HepG2 (cell line): ENCODE data around the gene NWD2. TPM values are rescaled to one million over a fixed set of nuclear protein-coding genes. Genes with fewer than 3 reads are reported as not detected.

Experiments
- ATAC-seq: fragments of 200-7000 bp; cut with Tn5 transposase; 3 replicates; pipeline ENCODE4 v1.9.1; 2020; ENCODE audit warnings: mild to moderate bottlenecking, moderate library complexity
- BruUV-seq: library from RNA; stranded (reverse); fragments of 400-500 nt; replicated peaks from 2 replicates; lab custom pipeline; 2021; lab: Mats Ljungman, UMichigan
- CTCF ChIA-PET: fragments of 300-600 bp; formaldehyde crosslinking; extraction: SDS; loops from one replicate; lab custom pipeline; 2021; ENCODE audit warnings: low total read pairs, inconsistent platforms, low intra/inter-chr PET ratio; lab: Yijun Ruan, JAX
- POLR2A ChIA-PET: fragments of 350-600 bp; sonication (Branson Sonifier 250); formaldehyde crosslinking; loops from one replicate; lab custom pipeline; 2020; ENCODE audit warnings: antibody characterized with exemption, inconsistent platforms; lab: Yijun Ruan, JAX
- DNase-seq: peaks from one replicate; pipeline ENCODE4 v3.0.0-alpha.2; 2015; ENCODE audit warnings: low spot score
- FAIRE-seq: peaks from 3 replicates; lab custom pipeline; 2011; peaks lifted over from hg19 to GRCh38; lab: Jason Lieb, UNC
- H2AFZ ChIP-seq: one replicate; pipeline ENCODE4 v1.6.1; 2011; ENCODE audit warnings: low read length, inconsistent platforms
- H3K27ac ChIP-seq: fragments of 300-600 bp; 3 replicates; pipeline ENCODE4 v1.8.0; 2011; ENCODE audit warnings: mixed run types, mild to moderate bottlenecking, mixed read lengths, low read length, inconsistent platforms; ENCODE audit not compliant: insufficient read depth; ENCODE audit errors: extremely low read length
- H3K27me3 ChIP-seq, 2 experiments: fragments of 200-600 bp in 1 of 2; 2 replicates in 1 of 2; 3 replicates in 1 of 2; pipeline versions ENCODE4 v1.6.0 to v1.8.0; 2011; ENCODE audit warnings: low read length in 2 of 2, mild to moderate bottlenecking in 2 of 2, moderate library complexity in 2 of 2, inconsistent platforms in 1 of 2; ENCODE audit not compliant: insufficient read depth in 2 of 2, control insufficient read depth in 1 of 2
- H3K36me3 ChIP-seq, 2 experiments: fragments of 200-600 bp in 1 of 2; replicated peaks in 1 of 2; 2 replicates in 1 of 2; 3 replicates in 1 of 2; pipeline versions ENCODE4 v1.5.1 to v1.8.0; 2011; ENCODE audit warnings: low read length in 2 of 2, inconsistent platforms in 1 of 2; ENCODE audit not compliant: insufficient read depth in 2 of 2, control insufficient read depth in 1 of 2
- H3K4me1 ChIP-seq: 2 replicates; pipeline ENCODE4 v1.5.1; 2012; ENCODE audit warnings: low read length, inconsistent platforms; ENCODE audit not compliant: insufficient read depth
- H3K4me2 ChIP-seq: 2 replicates; pipeline ENCODE4 v1.6.0; 2011; ENCODE audit warnings: low read depth, low read length, inconsistent platforms
- H3K4me3 ChIP-seq, 3 experiments: fragments of 200-600 bp in 1 of 3; sonication (generic), shearing (Covaris generic) in 1 of 3; replicated peaks in 1 of 3; 2 replicates each; pipeline ENCODE4 v1.5.1; 2011 to 2016; ENCODE audit warnings: low read length in 3 of 3, inconsistent platforms in 2 of 3, low read depth in 2 of 3, mild to moderate bottlenecking in 2 of 3, control low read depth in 1 of 3, mixed read lengths in 1 of 3; ENCODE audit not compliant: insufficient read depth in 1 of 3
- H3K79me2 ChIP-seq: one replicate; pipeline ENCODE4 v1.6.1; 2011; ENCODE audit warnings: low read length, inconsistent platforms; ENCODE audit not compliant: insufficient read depth
- H3K9ac ChIP-seq: 2 replicates; pipeline ENCODE4 v1.6.0; 2011; ENCODE audit warnings: mild to moderate bottlenecking, low read depth, low read length, inconsistent platforms; ENCODE audit not compliant: insufficient read depth
- H3K9me3 ChIP-seq: 2 replicates; pipeline ENCODE4 v1.5.1; 2012; ENCODE audit warnings: mild to moderate bottlenecking, low read length
- H4K20me1 ChIP-seq: 2 replicates; pipeline ENCODE4 v1.6.0; 2011; ENCODE audit warnings: inconsistent platforms, mild to moderate bottlenecking, low read length, moderate library complexity; ENCODE audit not compliant: insufficient read depth
- ADNP ChIP-seq: sonication (generic); formaldehyde crosslinking; IDR thresholded peaks from 2 replicates; pipeline ENCODE4 v1.4.0; 2020; ENCODE audit warnings: missing genetic modification reagents
- BHLHE40 ChIP-seq: IDR thresholded peaks from 2 replicates; pipeline ENCODE4 v1.6.1; 2011; ENCODE audit warnings: low read length, improper control_type of control experiment
- DMTF1 ChIP-seq: sonication (generic); formaldehyde crosslinking; IDR thresholded peaks from 2 replicates; pipeline ENCODE4 v1.4.0; 2020; ENCODE audit warnings: mild to moderate bottlenecking, missing genetic modification reagents
- GATA4 ChIP-seq: sonication (generic); IDR thresholded peaks from 2 replicates; pipeline ENCODE4 v1.6.1; 2016; ENCODE audit warnings: antibody characterized with exemption, low read depth, borderline replicate concordance
- IKZF5 ChIP-seq: IDR thresholded peaks from 2 replicates; pipeline ENCODE4 v1.6.1; 2018; ENCODE audit warnings: missing genetic modification reagents, mild to moderate bottlenecking, missing compliant biosample characterization
- LRRFIP1 ChIP-seq: sonication (generic); formaldehyde crosslinking; conservative IDR thresholded peaks from 2 replicates; pipeline ENCODE4 v1.4.0; 2020; ENCODE audit warnings: missing genetic modification reagents
- MTF1 ChIP-seq: sonication (generic); formaldehyde crosslinking; IDR thresholded peaks from 2 replicates; pipeline ENCODE4 v1.5.0; 2020; ENCODE audit warnings: missing genetic modification reagents
- TEF ChIP-seq: sonication (generic); formaldehyde crosslinking; IDR thresholded peaks from 2 replicates; pipeline ENCODE4 v1.5.0; 2020; ENCODE audit warnings: missing genetic modification reagents
- TERF1 ChIP-seq: sonication (generic); formaldehyde crosslinking; IDR thresholded peaks from 2 replicates; pipeline ENCODE4 v1.8.0; 2022; ENCODE audit warnings: mild to moderate bottlenecking, missing genetic modification reagents, moderate library complexity
- ZBTB33 ChIP-seq: sonication (generic); formaldehyde crosslinking; IDR thresholded peaks from 2 replicates; pipeline ENCODE4 v1.4.0; 2020; ENCODE audit warnings: missing genetic modification reagents
- ZFP36 ChIP-seq: fragments of 150-350 bp; IDR thresholded peaks from 2 replicates; pipeline ENCODE4 v1.6.1; 2018; ENCODE audit warnings: borderline replicate concordance, low read length, low read depth; ENCODE audit not compliant: partially characterized antibody
- ZNF235 ChIP-seq: sonication (generic); formaldehyde crosslinking; IDR thresholded peaks from 2 replicates; pipeline ENCODE4 v1.8.1; 2023; ENCODE audit warnings: mild to moderate bottlenecking, missing genetic modification reagents, borderline replicate concordance
- ZNF75D ChIP-seq: sonication (generic); formaldehyde crosslinking; IDR thresholded peaks from 2 replicates; pipeline ENCODE4 v1.8.1; 2023; ENCODE audit warnings: missing genetic modification reagents, mild to moderate bottlenecking, borderline replicate concordance
- WGBS: methylation state at CpG from one replicate; pipeline ENCODE4 v1.1.6; 2017; ENCODE audit warnings: low lambda C conversion rate; 5-methylcytosine and 5-hydroxymethylcytosine counted together
- in situ Hi-C: cut with HindIII; loops from 2 replicates; pipeline ENCODE4 v1.10.0; 2017; ENCODE audit warnings: low pct_unique_long_range_greater_than_20kb; ENCODE audit not compliant: extremely low pct_ligation_motif_present
- intact Hi-C: fragments of 100-400 bp; cut with micrococcal nuclease; formaldehyde crosslinking; loops from one replicate; pipeline ENCODE4 v1.10.0; 2022; ENCODE audit not compliant: unreplicated experiment
- polyA plus RNA-seq, 8 experiments: library from polyadenylated mRNA; depleted of rRNA in 3 of 8; stranded (reverse) in 7 of 8; unstranded in 1 of 8; fragments of >200 nt; fragmentation: Illumina TruSeq in 4 of 8; extraction: Trizol in 4 of 8; gene quantifications; 2 replicates each; pipeline versions ENCODE4 v1.2.1 to v1.2.3, GENCODE V29; 2011 to 2016; ENCODE audit warnings: low read depth in 4 of 8, missing spikeins in 1 of 8, mixed read lengths in 1 of 8; ENCODE audit not compliant: insufficient read depth in 1 of 8
- total RNA-seq, 5 experiments: library from RNA; depleted of rRNA; stranded (reverse); fragments of >200 nt; fragmentation: Illumina TruSeq; extraction: Trizol; gene quantifications; 2 replicates each; pipeline ENCODE4 v1.2.3, GENCODE V29; 2016; ENCODE audit warnings: low read depth in 1 of 5

Gene NWD2
- total and polyA plus RNA-seq, 2 of the 13 experiments (the other 11 are each of a cell fraction or from before 2014, with no cell fraction given), result not detected

GRCh38 chr4:37304612-37305011 is 60.1 kb downstream of the NWD2 start (continued):
- no peak for TF ChIP-seq GATA4

GRCh38 chr4:37305984-37306383 is 61.4 kb downstream of the NWD2 start:
- no peak overlapping the region for H3K9ac ChIP-seq
- H3K4me1 ChIP-seq, result no peaks in the 10 kb centered on the region
- CTCF ChIA-PET, result no interaction called here
- no peak overlapping the region for H2AFZ ChIP-seq
- H3K27ac ChIP-seq, result no peak overlapping the region
- H3K9me3 ChIP-seq, result peaks cover 13% of the 10 kb centered on the region; the same call in 1 of the 2 replicates
- no peak overlapping the region for H3K4me2 ChIP-seq
- POLR2A ChIA-PET, result no interaction called here
- H4K20me1 ChIP-seq, result no peaks in the 10 kb centered on the region
- BruUV-seq, result no TSS peak
- H3K27me3 ChIP-seq, result no peaks in the 10 kb centered on the region
- ATAC-seq, result no peak
- intact Hi-C loops (no loop called here), in situ Hi-C loops (no loop called here)
- H3K4me3 ChIP-seq, result no peak overlapping the region
- FAIRE-seq, result no peak
- 0% methylated on average over 1 of the region's 1 CpG for WGBS
- DNase-seq, result no peak
- no peaks in the 10 kb centered on the region for H3K79me2 ChIP-seq
- H3K36me3 ChIP-seq, result no peaks in the 10 kb centered on the region
- no peak for TF ChIP-seq MTF1
- TF ChIP-seq ZNF75D (CRISPR knock-in tag), result no peak
- no peak for TF ChIP-seq LRRFIP1 (CRISPR knock-in tag)
- no peak for TF ChIP-seq ZFP36
- no peak for TF ChIP-seq ZNF235 (CRISPR knock-in tag)
- TF ChIP-seq TERF1 (CRISPR knock-in tag), result no peak
- no peak for TF ChIP-seq ZBTB33 (CRISPR knock-in tag)
- TF ChIP-seq IKZF5 (CRISPR knock-in tag), result no peak
- TF ChIP-seq DMTF1, result no peak
- no peak for TF ChIP-seq TEF (CRISPR knock-in tag)
- TF ChIP-seq BHLHE40, result no peak
- TF ChIP-seq ADNP (CRISPR knock-in tag), result no peak
